Endodermal cell (in vitro differentiated cells): ENCODE measurements around the gene KIDINS220. TPM values are rescaled to one million over a fixed set of nuclear protein-coding genes. Genes with fewer than 3 reads are reported as not detected.

ENCODE experiments used
- DNase-seq: peaks from one replicate; pipeline ENCODE4 v3.0.0-alpha.2; 2017
- H3K27ac ChIP-seq: 2 replicates; pipeline ENCODE4 v1.5.1; 2013; ENCODE audit warnings: mild to moderate bottlenecking, low read depth, low read length, moderate library complexity
- H3K27me3 ChIP-seq: 2 replicates; pipeline ENCODE4 v1.6.1; 2013; ENCODE audit warnings: mild to moderate bottlenecking, low read length, moderate library complexity; ENCODE audit not compliant: insufficient read depth, control insufficient read depth, poor library complexity, severe bottlenecking
- H3K36me3 ChIP-seq: 2 replicates; pipeline ENCODE4 v1.7.0; 2013; ENCODE audit warnings: mild to moderate bottlenecking, low read length, moderate library complexity; ENCODE audit not compliant: control insufficient read depth, insufficient read depth
- H3K4me1 ChIP-seq: one replicate; pipeline ENCODE4 v1.7.0; 2013; ENCODE audit warnings: low read length; ENCODE audit not compliant: control insufficient read depth, insufficient read depth
- H3K4me3 ChIP-seq: 2 replicates; pipeline ENCODE4 v1.5.1; 2013; ENCODE audit warnings: mild to moderate bottlenecking, low read length, moderate library complexity
- H3K9ac ChIP-seq: 2 replicates; pipeline ENCODE4 v1.6.1; 2013; ENCODE audit warnings: mild to moderate bottlenecking, low read length, moderate library complexity; ENCODE audit not compliant: poor library complexity, severe bottlenecking; ENCODE audit errors: extremely low read depth
- H3K9me3 ChIP-seq: 2 replicates; pipeline ENCODE4 v1.6.1; 2013; ENCODE audit warnings: mild to moderate bottlenecking, low read length, moderate library complexity; ENCODE audit not compliant: control insufficient read depth
- H3K27ac Mint-ChIP-seq: 2 replicates; pipeline ENCODE4 v1.8.0; 2020; ENCODE audit warnings: mixed read lengths
- H3K27me3 Mint-ChIP-seq: 2 replicates; pipeline ENCODE4 v1.8.0; 2021; ENCODE audit warnings: mild to moderate bottlenecking, mixed read lengths; ENCODE audit not compliant: insufficient read depth
- H3K36me3 Mint-ChIP-seq: 2 replicates; pipeline ENCODE4 v1.8.0; 2020; ENCODE audit warnings: low read depth, mixed read lengths
- H3K4me1 Mint-ChIP-seq: 2 replicates; pipeline ENCODE4 v1.8.0; 2020; ENCODE audit warnings: mixed read lengths
- H3K4me3 Mint-ChIP-seq: 2 replicates; pipeline ENCODE4 v1.8.0; 2020; ENCODE audit warnings: mild to moderate bottlenecking, moderate library complexity, mixed read lengths
- H3K9me3 Mint-ChIP-seq: 2 replicates; pipeline ENCODE4 v1.8.0; 2020; ENCODE audit warnings: mild to moderate bottlenecking, mixed read lengths
- WGBS, 2 experiments: methylation state at CpG; one replicate each; pipeline versions ENCODE4 v1.1.5 to v1.1.7; 2013; ENCODE audit warnings: missing lambda C conversion rate in 2 of 2, mixed read lengths in 1 of 2; ENCODE audit not compliant: insufficient coverage in 1 of 2, insufficient read length in 1 of 2; 5-methylcytosine and 5-hydroxymethylcytosine counted together
- total RNA-seq, 2 donors: library from RNA; stranded (reverse); fragmentation: NEBNext Ultra II Directional in 1 of 2; extraction: Animal tissue kit (Norgen Biotek cat#: 25700) in 1 of 2; gene quantifications; 2 replicates in 1 of 2; 3 replicates in 1 of 2; pipeline ENCODE4 v1.2.1, GENCODE V29; 2021
- TF ChIP-seq, protein P1 (sequence below): fragments of 200-600 bp; sonication (generic); conservative IDR thresholded peaks from 2 replicates; pipeline ENCODE4 v1.5.0; 2021; ENCODE audit warnings: antibody characterized with exemption, mild to moderate bottlenecking

The KIDINS220 gene
- total RNA-seq, 2 donors from 2014 or later = 33.8 to 35.2 TPM

DNA sequence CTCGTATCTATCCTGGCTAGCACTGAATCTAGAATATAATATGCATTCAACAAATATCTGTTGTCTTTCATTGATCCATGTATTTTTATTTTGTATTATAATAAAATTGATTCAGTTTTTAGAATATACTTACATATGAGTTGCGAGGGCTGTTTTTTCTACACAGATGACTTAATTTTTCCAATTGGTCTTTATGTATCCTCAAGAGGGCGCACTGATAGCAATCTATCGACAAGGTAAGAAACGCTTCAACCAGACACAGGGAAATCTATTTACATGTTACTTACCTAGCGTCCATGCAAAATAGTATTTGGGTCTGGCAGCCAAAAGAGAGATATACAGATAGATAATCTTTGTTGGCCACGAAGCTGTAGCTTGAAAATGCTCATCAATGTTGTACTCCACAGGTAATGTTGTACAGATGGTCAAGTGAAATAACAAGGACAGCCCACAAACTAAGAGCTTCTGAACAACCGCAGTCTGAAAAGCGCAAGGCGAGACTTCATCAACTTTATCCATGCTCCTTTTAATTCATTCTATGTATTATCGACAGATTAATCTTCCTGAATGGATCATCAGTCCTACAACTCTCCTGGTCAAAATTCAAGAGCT is 35.5 kb upstream of the KIDINS220 start:
- no peaks in the 10 kb centered on the region for H3K27me3 ChIP-seq
- H3K9me3 Mint-ChIP-seq = no peaks in the 10 kb centered on the region
- H3K4me3 ChIP-seq = no peak overlapping the region
- H3K36me3 ChIP-seq = peaks cover 25% of the 10 kb centered on the region
- no peaks in the 10 kb centered on the region for H3K4me1 ChIP-seq
- H3K27me3 Mint-ChIP-seq = no peaks in the 10 kb centered on the region
- H3K36me3 Mint-ChIP-seq = peaks cover 13% of the 10 kb centered on the region
- no peak overlapping the region for H3K27ac Mint-ChIP-seq
- no peak for DNase-seq
- peaks cover 4% of the 10 kb centered on the region for H3K4me1 Mint-ChIP-seq
- no peaks in the 10 kb centered on the region for H3K9me3 ChIP-seq
- H3K9ac ChIP-seq = no peak overlapping the region
- no peak overlapping the region for H3K4me3 Mint-ChIP-seq
- H3K27ac ChIP-seq = no peak overlapping the region
- WGBS, 2 experiments = 55 to 56% methylated on average over 6 to 11 of the region's 11 CpGs
- TF ChIP-seq, protein P1, sequence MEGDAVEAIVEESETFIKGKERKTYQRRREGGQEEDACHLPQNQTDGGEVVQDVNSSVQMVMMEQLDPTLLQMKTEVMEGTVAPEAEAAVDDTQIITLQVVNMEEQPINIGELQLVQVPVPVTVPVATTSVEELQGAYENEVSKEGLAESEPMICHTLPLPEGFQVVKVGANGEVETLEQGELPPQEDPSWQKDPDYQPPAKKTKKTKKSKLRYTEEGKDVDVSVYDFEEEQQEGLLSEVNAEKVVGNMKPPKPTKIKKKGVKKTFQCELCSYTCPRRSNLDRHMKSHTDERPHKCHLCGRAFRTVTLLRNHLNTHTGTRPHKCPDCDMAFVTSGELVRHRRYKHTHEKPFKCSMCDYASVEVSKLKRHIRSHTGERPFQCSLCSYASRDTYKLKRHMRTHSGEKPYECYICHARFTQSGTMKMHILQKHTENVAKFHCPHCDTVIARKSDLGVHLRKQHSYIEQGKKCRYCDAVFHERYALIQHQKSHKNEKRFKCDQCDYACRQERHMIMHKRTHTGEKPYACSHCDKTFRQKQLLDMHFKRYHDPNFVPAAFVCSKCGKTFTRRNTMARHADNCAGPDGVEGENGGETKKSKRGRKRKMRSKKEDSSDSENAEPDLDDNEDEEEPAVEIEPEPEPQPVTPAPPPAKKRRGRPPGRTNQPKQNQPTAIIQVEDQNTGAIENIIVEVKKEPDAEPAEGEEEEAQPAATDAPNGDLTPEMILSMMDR = peak; percentile 82

DNA sequence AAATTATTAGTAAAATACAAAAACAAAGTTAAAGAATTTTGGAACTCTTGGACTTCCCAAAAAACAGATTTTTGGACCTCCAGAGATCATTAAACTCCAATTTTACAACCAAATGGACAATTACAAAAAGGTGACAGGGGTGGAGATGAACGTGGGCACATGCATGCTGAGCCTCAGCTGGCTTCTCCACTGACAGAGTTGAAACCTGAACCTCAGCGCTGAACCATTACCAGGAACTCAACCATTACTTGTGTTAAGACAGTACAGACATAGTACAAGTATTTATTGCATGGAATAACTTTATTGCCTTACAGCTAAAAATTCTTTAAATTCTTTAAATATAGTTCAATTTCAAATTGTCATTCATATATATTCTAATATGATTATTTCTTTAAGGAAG is 33.0 kb upstream of the KIDINS220 start:
- TF ChIP-seq, protein P1 = no peak
- 64 to 94% methylated on average over 2 of the region's 2 CpGs for WGBS, 2 experiments
- H3K4me1 ChIP-seq = no peaks in the 10 kb centered on the region
- H3K9me3 ChIP-seq = no peaks in the 10 kb centered on the region
- Mint-ChIP-seq H3K4me3 (no peak overlapping the region), H3K36me3 (peaks cover 8% of the 10 kb centered on the region), H3K27ac (no peak overlapping the region), H3K27me3 (no peaks in the 10 kb centered on the region), H3K4me1 (no peaks in the 10 kb centered on the region), H3K9me3 (no peaks in the 10 kb centered on the region)
- peaks cover 14% of the 10 kb centered on the region for H3K36me3 ChIP-seq
- DNase-seq = no peak
- no peak overlapping the region for H3K9ac ChIP-seq
- H3K4me3 ChIP-seq = no peak overlapping the region
- no peak overlapping the region for H3K27ac ChIP-seq
- no peaks in the 10 kb centered on the region for H3K27me3 ChIP-seq

DNA sequence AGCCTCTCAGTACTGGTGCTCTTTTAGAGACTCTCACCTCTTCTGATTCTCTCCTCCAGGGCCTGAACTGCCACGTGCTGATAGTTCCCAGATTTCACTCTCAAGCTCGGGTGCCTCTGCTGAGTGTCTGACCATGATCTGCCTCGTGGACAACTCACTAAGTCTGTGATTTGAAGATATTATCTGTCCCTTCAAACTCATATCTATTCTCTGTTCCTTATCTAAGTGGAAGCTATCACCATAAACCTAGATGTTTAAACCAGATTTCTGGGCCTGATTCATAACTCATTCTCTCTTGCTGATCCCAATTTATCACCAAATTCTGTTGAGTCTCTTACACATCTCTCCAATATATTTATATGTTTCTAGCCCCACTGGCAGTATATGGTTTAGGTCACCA is 29.9 kb upstream of the KIDINS220 start:
- Histone ChIP-seq H3K4me3 (no peak overlapping the region), H3K27ac (no peak overlapping the region), H3K36me3 (peaks cover 18% of the 10 kb centered on the region), H3K4me1 (no peaks in the 10 kb centered on the region), H3K9ac (no peak overlapping the region), H3K9me3 (no peaks in the 10 kb centered on the region), H3K27me3 (no peaks in the 10 kb centered on the region)
- WGBS, 2 experiments = 94% methylated on average over 3 of the region's 3 CpGs
- Mint-ChIP-seq H3K36me3 (peaks cover 23% of the 10 kb centered on the region), H3K27ac (no peak overlapping the region), H3K4me3 (no peak overlapping the region), H3K4me1 (no peaks in the 10 kb centered on the region), H3K9me3 (no peaks in the 10 kb centered on the region), H3K27me3 (no peaks in the 10 kb centered on the region)
- DNase-seq = no peak
- TF ChIP-seq, protein P1 = no peak
